ENCODE data around the gene PTCHD4.

The PTCHD4 gene

DNA sequence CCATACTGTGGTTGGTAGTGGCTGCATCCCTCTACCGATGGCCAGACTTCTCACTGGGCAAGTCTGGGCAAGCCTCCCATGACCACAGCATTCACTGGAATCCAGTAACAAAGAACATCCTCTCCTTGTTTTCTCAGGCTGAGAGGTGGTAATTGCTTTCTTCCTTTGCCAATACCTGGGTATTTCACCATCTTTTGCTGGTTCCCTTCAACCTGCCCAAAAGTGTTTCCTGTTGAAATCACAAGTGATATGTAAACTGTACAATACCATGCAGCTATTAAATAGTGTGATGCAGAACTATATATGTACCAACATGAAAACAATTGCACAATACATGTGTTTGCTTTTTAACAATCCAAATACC lies at the start of gene PTCHD4:
Gene PTCHD4 (minus strand): TSS at position 55 of the 364 bp plus-strand sequence. CDS start 42,240 bp downstream, outside the sequence.
- H3K4me1 Mint-ChIP-seq: peaks cover 38% of the 10 kb centered on the region
- H3K4me3 Mint-ChIP-seq: peak within 1 kb of the TSS; percentile 76
- peaks cover 2% of the 10 kb centered on the region for H3K27me3 Mint-ChIP-seq (ENCODE audit: low read depth, poor library complexity)
- peak within 1 kb of the TSS; percentile 94 for H3K27ac Mint-ChIP-seq
- TF ChIP-seq, protein P1, sequence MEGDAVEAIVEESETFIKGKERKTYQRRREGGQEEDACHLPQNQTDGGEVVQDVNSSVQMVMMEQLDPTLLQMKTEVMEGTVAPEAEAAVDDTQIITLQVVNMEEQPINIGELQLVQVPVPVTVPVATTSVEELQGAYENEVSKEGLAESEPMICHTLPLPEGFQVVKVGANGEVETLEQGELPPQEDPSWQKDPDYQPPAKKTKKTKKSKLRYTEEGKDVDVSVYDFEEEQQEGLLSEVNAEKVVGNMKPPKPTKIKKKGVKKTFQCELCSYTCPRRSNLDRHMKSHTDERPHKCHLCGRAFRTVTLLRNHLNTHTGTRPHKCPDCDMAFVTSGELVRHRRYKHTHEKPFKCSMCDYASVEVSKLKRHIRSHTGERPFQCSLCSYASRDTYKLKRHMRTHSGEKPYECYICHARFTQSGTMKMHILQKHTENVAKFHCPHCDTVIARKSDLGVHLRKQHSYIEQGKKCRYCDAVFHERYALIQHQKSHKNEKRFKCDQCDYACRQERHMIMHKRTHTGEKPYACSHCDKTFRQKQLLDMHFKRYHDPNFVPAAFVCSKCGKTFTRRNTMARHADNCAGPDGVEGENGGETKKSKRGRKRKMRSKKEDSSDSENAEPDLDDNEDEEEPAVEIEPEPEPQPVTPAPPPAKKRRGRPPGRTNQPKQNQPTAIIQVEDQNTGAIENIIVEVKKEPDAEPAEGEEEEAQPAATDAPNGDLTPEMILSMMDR (IDR thresholded peaks at IDR 0.05): no peak
- H3K36me3 Mint-ChIP-seq (ENCODE audit: low read depth): no peaks in the 10 kb centered on the region
- peaks cover 12% of the 10 kb centered on the region for H3K9me3 Mint-ChIP-seq
- no peak for DNase-seq

DNA sequence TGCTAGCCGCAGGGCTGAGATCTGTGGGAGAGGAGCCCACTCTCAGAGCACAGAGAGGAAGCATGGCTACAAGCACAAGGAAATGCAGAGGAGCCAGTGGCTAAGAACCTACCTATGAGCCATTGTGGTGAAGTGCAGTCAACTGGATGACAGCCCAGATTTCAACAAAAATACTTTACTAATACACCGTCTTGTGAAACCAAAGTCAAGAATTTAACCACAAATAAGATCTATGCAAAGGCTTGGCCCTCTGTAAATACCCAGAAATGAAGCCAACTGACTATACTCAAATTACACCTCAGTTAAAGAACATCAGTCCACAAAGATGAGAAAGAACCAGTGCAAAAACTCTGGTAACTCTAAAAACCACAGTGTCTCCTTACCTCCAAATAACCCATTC lies 40.1 kb upstream of the PTCHD4 start:
- Mint-ChIP-seq H3K4me3 (no peak overlapping the region), H3K4me1 (no peaks in the 10 kb centered on the region), H3K9me3 (peaks cover 31% of the 10 kb centered on the region), H3K27ac (no peak overlapping the region), H3K27me3 (ENCODE audit: low read depth, poor library complexity) (no peaks in the 10 kb centered on the region), H3K36me3 (ENCODE audit: low read depth) (no peaks in the 10 kb centered on the region)
- TF ChIP-seq, protein P1 (IDR thresholded peaks at IDR 0.05): no peak
- no peak for DNase-seq

DNA sequence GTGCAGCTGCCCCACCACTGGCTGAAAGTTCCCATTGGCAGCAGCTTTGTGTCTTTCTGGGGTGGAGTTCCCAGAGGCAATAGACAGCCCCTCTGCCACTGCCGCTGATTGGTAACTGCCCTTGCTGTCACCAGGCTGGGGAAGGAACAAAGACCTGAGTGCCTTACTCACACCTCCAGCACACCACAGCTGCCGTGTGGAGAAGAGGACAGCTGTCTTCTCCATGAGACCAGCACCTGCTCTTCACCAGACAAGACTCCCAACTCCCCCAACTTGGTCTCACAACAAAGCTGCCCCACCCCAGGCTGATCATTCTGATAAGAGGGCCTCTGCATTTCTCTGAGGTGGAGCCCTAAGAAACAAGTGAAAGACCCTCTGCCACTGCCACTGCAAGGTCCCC lies 39.7 kb upstream of the PTCHD4 start:
- Mint-ChIP-seq H3K36me3 (ENCODE audit: low read depth) (no peaks in the 10 kb centered on the region), H3K27me3 (ENCODE audit: low read depth, poor library complexity) (no peaks in the 10 kb centered on the region), H3K27ac (no peak overlapping the region), H3K4me3 (no peak overlapping the region), H3K4me1 (no peaks in the 10 kb centered on the region), H3K9me3 (peaks cover 31% of the 10 kb centered on the region)
- TF ChIP-seq, protein P1 (IDR thresholded peaks at IDR 0.05): no peak
- no peak for DNase-seq

DNA sequence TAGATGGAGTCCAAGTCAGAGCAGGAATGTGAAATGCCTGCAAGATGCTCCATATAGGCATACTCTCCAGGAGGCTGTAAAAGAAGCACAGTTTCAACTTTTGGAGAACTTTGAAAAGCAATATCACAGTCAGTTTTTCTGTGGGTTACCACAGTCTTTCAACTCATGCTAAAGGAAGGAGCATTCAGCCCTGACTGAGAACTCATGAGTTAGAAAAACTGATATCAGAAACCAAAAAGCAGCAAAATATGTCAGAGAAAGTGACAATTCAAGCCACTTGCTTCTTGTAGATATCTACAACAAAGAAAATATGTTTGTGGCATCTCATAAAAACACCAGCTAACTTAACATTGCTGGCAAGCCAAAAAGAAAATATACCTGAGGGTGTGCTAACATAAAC lies 36.1 kb upstream of the PTCHD4 start:
- Mint-ChIP-seq H3K9me3 (peaks cover 10% of the 10 kb centered on the region), H3K36me3 (ENCODE audit: low read depth) (no peaks in the 10 kb centered on the region), H3K27me3 (ENCODE audit: low read depth, poor library complexity) (no peaks in the 10 kb centered on the region), H3K4me1 (no peaks in the 10 kb centered on the region), H3K4me3 (no peak overlapping the region), H3K27ac (no peak overlapping the region)
- DNase-seq: no peak
- TF ChIP-seq, protein P1 (IDR thresholded peaks at IDR 0.05): no peak

DNA sequence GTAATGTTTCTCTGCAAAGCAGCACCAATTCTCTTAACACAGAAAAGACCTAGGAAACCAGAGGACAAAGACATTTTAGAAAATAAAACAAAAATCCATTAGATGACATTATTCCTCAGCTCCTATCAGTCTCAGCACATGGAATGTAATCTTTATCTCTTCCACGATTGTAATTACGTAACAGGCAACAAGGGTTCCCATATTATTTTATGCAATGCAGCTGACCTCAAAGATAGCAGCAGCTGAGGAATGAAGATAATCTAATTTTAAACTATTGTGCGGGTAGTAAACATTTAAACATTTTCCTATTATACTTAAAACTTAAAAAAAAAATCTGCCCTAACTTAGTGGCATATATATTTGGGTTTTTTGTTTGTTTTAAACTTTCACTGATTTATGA lies 33.0 kb upstream of the PTCHD4 start:
- Mint-ChIP-seq H3K4me1 (no peaks in the 10 kb centered on the region), H3K27ac (no peak overlapping the region), H3K27me3 (ENCODE audit: low read depth, poor library complexity) (no peaks in the 10 kb centered on the region), H3K9me3 (no peaks in the 10 kb centered on the region), H3K36me3 (ENCODE audit: low read depth) (no peaks in the 10 kb centered on the region), H3K4me3 (no peak overlapping the region)
- TF ChIP-seq, protein P1 (IDR thresholded peaks at IDR 0.05): no peak
- no peak for DNase-seq

DNA sequence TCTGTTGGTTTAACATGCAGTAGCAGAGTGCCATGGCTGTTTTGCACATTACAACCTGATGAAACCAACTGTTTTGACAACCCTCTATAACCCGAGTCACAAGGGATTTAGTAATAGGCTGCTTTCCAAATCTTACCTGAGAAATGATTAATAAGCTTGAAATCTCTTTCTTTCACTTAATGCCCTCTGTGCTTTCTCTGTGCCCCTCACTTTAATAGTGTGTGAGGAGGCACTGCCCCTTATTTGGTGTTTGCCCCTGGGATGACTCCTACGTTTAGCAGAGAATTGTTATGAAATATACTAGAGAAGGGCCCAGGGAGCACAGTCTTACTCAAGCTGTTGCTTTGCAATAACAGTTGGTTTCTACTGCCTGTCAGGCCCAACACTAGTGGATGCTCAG lies 31.0 kb upstream of the PTCHD4 start:
- no peak for DNase-seq
- Mint-ChIP-seq H3K4me1 (no peaks in the 10 kb centered on the region), H3K9me3 (no peaks in the 10 kb centered on the region), H3K27me3 (ENCODE audit: low read depth, poor library complexity) (no peaks in the 10 kb centered on the region), H3K36me3 (ENCODE audit: low read depth) (no peaks in the 10 kb centered on the region), H3K4me3 (no peak overlapping the region), H3K27ac (no peak overlapping the region)
- TF ChIP-seq, protein P1 (IDR thresholded peaks at IDR 0.05): no peak
